Measurements from ENCODE around the gene GDPD3. TPM values are rescaled to one million over a fixed set of nuclear protein-coding genes. Genes with fewer than 3 reads are reported as not detected.

Gene GDPD3
- total and polyA plus RNA-seq, 9 of the 15 experiments (the other 6 are each of a cell fraction or from before 2014, with no cell fraction given), result 0.47 to 3.9 (median 1.1) TPM

- TF ChIP-seq ARID3A (IDR thresholded peaks at IDR 0.05; ENCODE audit: borderline replicate concordance, low read depth, low read length), result no peak
- no peak; the same call in 1 of the 2 replicates for TF ChIP-seq SMARCA5 (IDR thresholded peaks at IDR 0.05)
- no peak for TF ChIP-seq SETDB1 (IDR thresholded peaks at IDR 0.05; ENCODE audit: low read length)
- peak in 1 of 2 experiments; percentile 80; a peak in 3 of 4 replicates for TF ChIP-seq HDAC1 (IDR thresholded peaks at IDR 0.05)
- no peak for TF ChIP-seq CBX3 (IDR thresholded peaks at IDR 0.05; ENCODE audit: borderline replicate concordance in 1 of 2, low read length in 2 of 2)
- no peak for TF ChIP-seq ZC3H4 (CRISPR knock-in tag; IDR thresholded peaks at IDR 0.05; ENCODE audit: borderline replicate concordance)
- TF ChIP-seq E2F5 (CRISPR knock-in tag; IDR thresholded peaks at IDR 0.05), result peak; percentile 79; the same call in 1 of the 2 replicates
- TF ChIP-seq ESRRA (IDR thresholded peaks at IDR 0.05; ENCODE audit: borderline replicate concordance, low read depth), result peak; percentile 67
- peak; percentile 9; the same call in 1 of the 2 replicates for TF ChIP-seq PHF21A (IDR thresholded peaks at IDR 0.05; ENCODE audit: borderline replicate concordance, low read depth)
- TF ChIP-seq BRCA1 (IDR thresholded peaks at IDR 0.05), result no peak
- TF ChIP-seq BRCA1 (CRISPR knock-in tag; IDR thresholded peaks at IDR 0.05), result no peak
- TF ChIP-seq PRDM10 (IDR thresholded peaks at IDR 0.05; ENCODE audit: partially characterized antibody), result peak; percentile 77
- no peak for TF ChIP-seq KLF10 (CRISPR knock-in tag; IDR thresholded peaks at IDR 0.05)
- TF ChIP-seq HIVEP1 (CRISPR knock-in tag; IDR thresholded peaks at IDR 0.05), result peak; percentile 29; the same call in 1 of the 2 replicates
- TF ChIP-seq IRF2 (CRISPR knock-in tag; IDR thresholded peaks at IDR 0.05), result no peak
- TF ChIP-seq RBM22 (IDR thresholded peaks at IDR 0.05; ENCODE audit: low read depth, low read length, poor library complexity, severe bottlenecking), result no peak
These were observed 48.0 kb downstream of the GDPD3 start, which contains the start of gene ALDOA (continued) for GRCh38 chr16:30065102-30065942.

Data from K562 (cell line).